ENCODE results near the gene ABCB1.
"Not testable (repeated sequence)": the region's sequence is repeated elsewhere in the genome, so short reads cannot be mapped to it uniquely, and the experiment has no call there.

Gene ABCB1

DNA sequence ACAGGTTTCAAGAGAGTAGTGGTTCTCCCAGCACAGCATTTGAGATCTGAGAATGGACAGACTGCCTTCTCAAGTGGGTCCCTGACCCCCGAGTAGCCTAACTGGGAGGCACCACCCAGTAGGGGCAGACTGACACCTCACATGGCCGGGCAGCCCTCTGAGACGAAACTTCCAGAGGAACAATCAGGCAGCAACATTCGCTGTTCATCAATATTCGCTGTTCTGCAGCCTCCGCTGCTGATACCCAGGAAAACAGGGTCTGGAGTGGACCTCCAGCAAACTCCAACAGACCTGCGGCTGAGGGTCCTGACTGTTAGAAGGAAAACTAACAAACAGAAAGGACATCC is 135.2 kb downstream of the ABCB1 start:
- DNase-seq = not testable (repeated sequence)

DNA sequence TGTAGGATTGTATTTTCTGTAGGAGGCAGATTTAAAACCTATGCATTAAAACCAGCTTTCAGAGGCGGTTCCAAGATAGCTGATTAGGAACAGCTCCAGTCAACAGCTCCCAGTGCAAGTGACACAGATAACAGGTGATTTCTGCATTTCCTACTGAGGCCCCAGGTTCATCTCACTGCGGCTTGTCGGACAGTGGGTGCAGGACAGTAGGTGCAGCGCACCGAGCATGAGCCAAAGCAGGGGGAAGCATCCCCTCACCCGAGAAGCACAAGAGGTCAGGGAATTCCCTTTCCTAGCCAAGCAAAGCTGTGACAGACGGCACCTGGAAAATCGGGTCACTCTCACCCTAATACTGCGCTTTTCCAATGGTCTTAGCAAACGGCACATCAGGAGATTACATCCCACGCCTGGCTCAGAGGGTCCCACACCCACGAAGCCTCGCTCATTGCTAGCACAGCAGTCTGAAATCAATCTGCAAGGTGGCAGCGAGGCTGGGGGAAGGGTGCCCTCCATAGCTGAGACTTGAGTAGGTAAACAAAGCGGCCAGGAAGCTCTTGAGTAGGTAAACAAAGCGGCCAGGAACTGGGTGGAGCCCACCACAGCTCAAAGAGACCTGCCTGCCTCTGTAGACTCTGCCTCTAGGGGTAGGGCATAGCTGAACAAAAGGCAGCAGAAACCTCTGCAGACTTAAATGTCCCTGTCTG is 135.7 kb downstream of the ABCB1 start:
- not testable (repeated sequence) for DNase-seq

DNA sequence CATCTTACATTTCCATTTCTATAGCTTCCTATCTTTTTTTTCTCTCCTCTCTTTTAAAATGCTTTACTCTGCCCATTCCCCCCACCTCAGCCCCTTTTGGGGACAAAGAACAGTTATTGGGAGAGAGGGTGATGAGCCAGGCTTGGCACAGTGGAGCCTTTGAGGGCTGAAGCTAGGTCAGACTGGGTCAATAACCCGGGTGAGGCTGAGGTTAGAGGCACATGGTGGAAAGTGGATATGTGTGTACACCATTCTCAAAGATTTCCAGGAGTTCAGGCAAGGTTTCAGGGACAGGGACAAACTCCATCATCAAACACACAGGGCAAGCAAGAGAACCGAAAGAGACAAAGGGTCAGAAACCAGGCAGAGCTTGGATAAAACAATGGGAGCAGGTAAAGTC is 136.7 kb downstream of the ABCB1 start:
- no peak for DNase-seq

DNA sequence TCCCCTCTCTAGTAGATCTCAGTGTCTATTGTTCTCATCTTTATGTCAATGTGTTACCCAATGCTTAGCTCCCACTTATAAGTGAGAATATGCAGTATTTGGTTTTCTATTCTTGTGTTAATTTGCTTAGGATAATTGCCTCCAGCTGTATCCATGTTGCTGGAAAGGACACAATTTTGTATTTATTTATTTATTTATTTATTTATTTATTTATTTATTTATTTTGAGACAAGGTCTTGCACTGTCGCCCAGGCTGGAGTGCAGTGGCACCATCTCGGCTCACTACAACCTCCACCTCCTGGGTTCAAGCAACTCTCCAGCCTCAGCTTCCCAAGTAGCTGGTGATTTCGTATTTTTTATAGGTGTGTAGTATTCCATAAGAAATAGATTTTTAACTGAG is 140.2 kb downstream of the ABCB1 start:
- DNase-seq = not testable (repeated sequence)

DNA sequence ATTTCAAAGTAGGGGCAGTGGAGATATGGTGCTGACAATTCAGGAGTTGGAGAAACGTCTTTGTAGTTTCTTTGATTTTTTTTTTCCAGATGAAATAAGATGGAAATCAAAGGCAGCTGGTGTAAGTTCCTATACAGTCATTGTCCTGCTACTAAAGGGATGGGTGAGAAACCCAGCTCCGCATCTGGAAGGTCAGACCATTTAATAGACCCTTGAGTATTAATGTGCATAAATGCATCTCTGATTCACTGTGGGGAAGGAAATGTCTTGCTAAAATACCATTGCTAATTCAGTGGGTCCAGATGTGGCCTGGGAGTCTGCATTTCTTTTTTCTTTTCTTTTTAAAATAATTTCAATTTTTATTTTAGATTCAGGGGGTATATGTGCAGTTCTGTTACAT is 140.7 kb downstream of the ABCB1 start:
- no peak for DNase-seq

DNA sequence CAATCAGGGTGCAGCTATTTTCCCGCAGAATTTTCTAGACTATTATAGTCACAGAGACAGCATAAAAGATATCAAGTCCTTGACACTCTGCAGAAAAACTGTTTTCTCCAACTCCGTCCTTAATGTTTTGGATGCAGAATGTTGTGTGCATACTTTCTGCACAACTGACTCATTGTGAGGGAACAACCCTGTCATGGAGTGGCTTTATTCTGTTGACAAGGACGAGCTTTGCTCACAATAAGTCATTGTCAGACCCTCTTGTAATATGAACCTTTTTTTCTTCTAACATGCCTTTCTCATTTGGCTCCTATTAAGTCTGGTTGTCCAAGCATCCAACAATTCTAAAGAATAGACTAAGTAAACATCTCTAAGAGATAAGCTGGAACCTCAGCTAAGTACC is 142.5 kb downstream of the ABCB1 start:
- DNase-seq = no peak

DNA sequence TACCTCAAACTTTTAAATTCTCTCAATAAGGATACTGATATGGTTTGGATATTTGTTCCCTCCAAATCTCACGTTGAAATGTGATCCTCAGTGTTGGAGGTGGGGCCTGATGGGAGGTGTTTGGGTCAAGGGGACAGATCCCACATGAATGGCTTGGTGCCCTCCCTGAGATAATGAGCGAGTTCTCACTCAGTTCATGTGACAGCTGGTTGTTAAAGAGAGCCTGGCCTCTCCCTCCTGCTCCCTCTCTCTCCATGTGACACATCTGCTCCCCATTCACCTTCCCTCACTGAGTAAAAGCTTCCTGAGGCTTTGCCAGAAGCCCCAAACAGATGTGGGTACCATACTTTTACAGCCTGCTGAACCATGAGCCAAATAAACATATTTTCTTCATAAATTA is 144.4 kb downstream of the ABCB1 start:
- no peak for DNase-seq

All from activated T-cell treated with anti-CD3 and anti-CD28 coated beads, Interleukin-2, amount 50 U/mL, for 1 hour (primary cell).